Transverse colon (tissue), 4 donors: ENCODE measurements around the gene TPRX2. TPM values are rescaled to one million over a fixed set of nuclear protein-coding genes. Genes with fewer than 3 reads are reported as not detected.
A peak's percentile ranks its signal among the peaks of the same experiment; 100 is the strongest.
"Not testable (repeated sequence)": the region's sequence is repeated elsewhere in the genome, so short reads cannot be mapped to it uniquely, and the experiment has no call there.

Experiments used
- DNase-seq: peaks from one replicate; pipeline ENCODE4 v3.0.0-alpha.2; 2019
- H3K27ac ChIP-seq, 4 donors: fragments of 200-600 bp; sonication (generic); 2 replicates each; pipeline ENCODE4 v1.5.1; 2016 to 2018; ENCODE audit warnings: inconsistent platforms in 4 of 4
- H3K27me3 ChIP-seq: fragments of 200-600 bp; sonication (generic); 2 replicates; pipeline ENCODE4 v1.5.1; 2017; ENCODE audit warnings: inconsistent platforms
- H3K36me3 ChIP-seq, 4 donors: fragments of 200-600 bp; sonication (generic); 2 replicates each; pipeline ENCODE4 v1.5.1; 2017 to 2019; ENCODE audit warnings: inconsistent platforms in 4 of 4
- H3K4me1 ChIP-seq, 4 donors: fragments of 200-600 bp; sonication (generic); 2 replicates each; pipeline ENCODE4 v1.5.1; 2017 to 2020; ENCODE audit warnings: inconsistent platforms in 4 of 4
- H3K4me3 ChIP-seq, 4 donors: fragments of 200-600 bp; sonication (generic); 1 replicate in 1 of 4; 2 replicates in 3 of 4; pipeline versions ENCODE4 v1.5.1 to v1.6.1; 2017 to 2019; ENCODE audit warnings: inconsistent platforms in 4 of 4
- H3K9me3 ChIP-seq, 2 donors: fragments of 200-600 bp; sonication (generic); 2 replicates each; pipeline ENCODE4 v1.5.1; 2017 to 2019; ENCODE audit warnings: inconsistent platforms in 2 of 2
- CTCF ChIP-seq, 5 experiments: fragments of 200-600 bp in 3 of 5; fragments of 450-650 bp in 2 of 5; sonication (generic) in 3 of 5; IDR thresholded peaks; 1 replicate in 2 of 5; 2 replicates in 3 of 5; pipeline ENCODE4 v1.5.1; 2016 to 2017; ENCODE audit warnings: antibody characterized with exemption in 5 of 5, inconsistent platforms in 3 of 5, mild to moderate bottlenecking in 2 of 5, moderate library complexity in 1 of 5
- EP300 ChIP-seq: sonication (generic); formaldehyde crosslinking; IDR thresholded peaks from one replicate; pipeline ENCODE4 v1.6.1; 2017; ENCODE audit warnings: antibody characterized with exemption, low read depth
- POLR2A ChIP-seq: fragments of 450-650 bp; IDR thresholded peaks from one replicate; pipeline ENCODE4 v1.6.1; 2016; ENCODE audit warnings: antibody characterized with exemption, mild to moderate bottlenecking, moderate library complexity
- POLR2AphosphoS5 ChIP-seq, 3 donors: sonication (generic); formaldehyde crosslinking; IDR thresholded peaks; one replicate each; pipeline ENCODE4 v1.6.1; 2016; ENCODE audit warnings: antibody characterized with exemption in 3 of 3
- WGBS, 2 donors: methylation state at CpG; one replicate each; pipeline ENCODE4 v1.1.5; 2018; ENCODE audit warnings: low coverage in 1 of 2; 5-methylcytosine and 5-hydroxymethylcytosine counted together
- in situ Hi-C, 4 donors: fragments of 200-750 bp; cut with MboI; loops; one replicate each; pipeline versions ENCODE4 v1.15.0 to v1.15.1; 2017; ENCODE audit warnings: low sequenced_read_pairs in 3 of 4, low pct_ligation_motif_present in 1 of 4, low pct_unique_long_range_greater_than_20kb in 1 of 4
- intact Hi-C: fragments of 100-400 bp; cut with DNase I; formaldehyde crosslinking; loops from one replicate; pipeline ENCODE4 v1.15.1; 2023; ENCODE audit warnings: low total_unique reads
- total RNA-seq, 4 donors: library from RNA; depleted of rRNA; stranded (reverse); fragments of >200 nt; gene quantifications; one replicate each; pipeline ENCODE4 v1.1.0, GENCODE V29; 2016

Gene TPRX2
- total RNA-seq, 4 donors from 2014 or later: not detected

GRCh38 chr19:47863514-47863936 lies 4.5 kb downstream of the TPRX2 start:
- H3K27me3 ChIP-seq: no peaks in the 10 kb centered on the region
- in situ Hi-C loops (no loop called here), intact Hi-C loops (loop anchor here (10.0 kb wide), 1 partner anchor 99 kb away; no protein-coding TSS in a partner anchor)
- no peaks in the 10 kb centered on the region for H3K9me3 ChIP-seq
- no peak for TF ChIP-seq POLR2AphosphoS5 (IDR thresholded peaks at IDR 0.05)
- TF ChIP-seq EP300: no peak
- TF ChIP-seq CTCF (IDR thresholded peaks at IDR 0.05): peak; percentile 70 to 96 (median 94)
- TF ChIP-seq POLR2A: no peak
- H3K36me3 ChIP-seq: no peaks in the 10 kb centered on the region
- H3K27ac ChIP-seq: no peak overlapping the region
- WGBS, 2 donors: 14 to 73% methylated on average over 2 to 14 of the region's 14 CpGs
- peak; percentile 84 for DNase-seq
- H3K4me1 ChIP-seq: no peaks in the 10 kb centered on the region
- H3K4me3 ChIP-seq: no peak overlapping the region

GRCh38 chr19:47865166-47865565 lies 6.1 kb downstream of the TPRX2 start:
- Histone ChIP-seq H3K4me3 (no peak overlapping the region), H3K4me1 (no peaks in the 10 kb centered on the region), H3K9me3 (no peaks in the 10 kb centered on the region), H3K36me3 (no peaks in the 10 kb centered on the region), H3K27ac (no peak overlapping the region), H3K27me3 (no peaks in the 10 kb centered on the region)
- intact Hi-C loops (loop anchor here (10.0 kb wide), 1 partner anchor 100 kb away; no protein-coding TSS in a partner anchor), in situ Hi-C loops (no loop called here)
- no peak for TF ChIP-seq CTCF (IDR thresholded peaks at IDR 0.05)
- no peak for TF ChIP-seq POLR2A
- no peak for TF ChIP-seq POLR2AphosphoS5 (IDR thresholded peaks at IDR 0.05)
- no peak for TF ChIP-seq EP300
- no peak for DNase-seq
- WGBS, 2 donors: 67 to 74% methylated on average over 6 to 10 of the region's 10 CpGs

- Histone ChIP-seq H3K27ac (no peak overlapping the region), H3K4me3 (no peak overlapping the region), H3K9me3 (no peaks in the 10 kb centered on the region), H3K27me3 (peaks cover 18% of the 10 kb centered on the region), H3K4me1 (no peaks in the 10 kb centered on the region), H3K36me3 (no peaks in the 10 kb centered on the region)
- no peak for DNase-seq
- TF ChIP-seq EP300 (no peak), CTCF (IDR thresholded peaks at IDR 0.05) (no peak), POLR2AphosphoS5 (IDR thresholded peaks at IDR 0.05) (no peak), POLR2A (no peak)
- intact Hi-C loops (no loop called here), in situ Hi-C loops (no loop called here)
- 61 to 90% methylated on average over 3 to 4 of the region's 4 CpGs for whole genome bisulfite sequencing, 2 donors
Measured at GRCh38 chr19:47878906-47879305, 19.9 kb downstream of the TPRX2 start.

GRCh38 chr19:47879385-47879784 lies 20.4 kb downstream of the TPRX2 start:
- H3K27me3 ChIP-seq: peaks cover 14% of the 10 kb centered on the region
- H3K36me3 ChIP-seq, in situ Hi-C loops, H3K27ac ChIP-seq, DNase-seq, intact Hi-C loops, H3K4me1 ChIP-seq, H3K9me3 ChIP-seq, H3K4me3 ChIP-seq: not testable (repeated sequence)
- 67 to 85% methylated on average over 3 to 4 of the region's 4 CpGs for WGBS, 2 donors

- 73 to 86% methylated on average over 1 to 5 of the region's 5 CpGs for WGBS, 2 donors
Measured at GRCh38 chr19:47881757-47882156, 22.7 kb downstream of the TPRX2 start.

More at GRCh38 chr19:47881757-47882156, 22.7 kb downstream of the TPRX2 start:
- in situ Hi-C loops (no loop called here), intact Hi-C loops (no loop called here)
- H3K4me3 ChIP-seq: no peak overlapping the region
- no peaks in the 10 kb centered on the region for H3K9me3 ChIP-seq
- peaks cover 21% of the 10 kb centered on the region for H3K27me3 ChIP-seq
- no peak for DNase-seq
- TF ChIP-seq EP300 (no peak), CTCF (IDR thresholded peaks at IDR 0.05) (no peak), POLR2AphosphoS5 (IDR thresholded peaks at IDR 0.05) (no peak), POLR2A (no peak)
- H3K36me3 ChIP-seq: no peaks in the 10 kb centered on the region
- H3K4me1 ChIP-seq: no peaks in the 10 kb centered on the region
- H3K27ac ChIP-seq: no peak overlapping the region
